Raji (cell line): Measurements from ENCODE around the gene MVB12B.

Experiments
- POLR2A ChIP-seq: IDR thresholded peaks from 2 replicates; pipeline ENCODE4 v1.6.1; 2011; ENCODE audit warnings: low read depth, low read length, control low read depth; ENCODE audit not compliant: insufficient read depth

The MVB12B gene

GRCh38 chr9:126411225-126411947 is 84.8 kb downstream of the MVB12B start:
- no peak for TF ChIP-seq POLR2A

- no peak for TF ChIP-seq POLR2A
Measured at GRCh38 chr9:126411948-126412284, 85.3 kb downstream of the MVB12B start.

- no peak for TF ChIP-seq POLR2A
Measured at GRCh38 chr9:126412905-126413304, 86.3 kb downstream of the MVB12B start.

- TF ChIP-seq POLR2A, result no peak
Measured at GRCh38 chr9:126413391-126414068, 86.9 kb downstream of the MVB12B start.

GRCh38 chr9:126415741-126416370 is 89.2 kb downstream of the MVB12B start:
- no peak for TF ChIP-seq POLR2A

GRCh38 chr9:126417043-126417442 is 90.4 kb downstream of the MVB12B start:
- TF ChIP-seq POLR2A, result no peak

GRCh38 chr9:126417684-126418083 is 91.1 kb downstream of the MVB12B start:
- TF ChIP-seq POLR2A, result no peak

GRCh38 chr9:126418608-126419007 is 92.0 kb downstream of the MVB12B start:
- no peak for TF ChIP-seq POLR2A

- no peak for TF ChIP-seq POLR2A
Measured at GRCh38 chr9:126419475-126419874, 92.8 kb downstream of the MVB12B start.

GRCh38 chr9:126420135-126420534 is 93.5 kb downstream of the MVB12B start:
- no peak for TF ChIP-seq POLR2A

GRCh38 chr9:126420643-126421564 is 94.3 kb downstream of the MVB12B start:
- TF ChIP-seq POLR2A, result no peak

GRCh38 chr9:126421567-126422428 is 95.2 kb downstream of the MVB12B start:
- TF ChIP-seq POLR2A, result no peak

GRCh38 chr9:126423142-126423915 is 96.7 kb downstream of the MVB12B start:
- TF ChIP-seq POLR2A, result no peak

GRCh38 chr9:126423916-126424185 is 97.2 kb downstream of the MVB12B start:
- TF ChIP-seq POLR2A, result no peak
